Smooth muscle cell (in vitro differentiated cells): ENCODE data around the gene ZNF507. TPM values are rescaled to one million over a fixed set of nuclear protein-coding genes. Genes with fewer than 3 reads are reported as not detected.
A peak's percentile ranks its signal among the peaks of the same experiment; 100 is the strongest.

ENCODE experiments used
- DNase-seq: peaks from one replicate; lab custom pipeline; 2025; ENCODE audit not compliant: unreplicated experiment; lab: John Stamatoyannopoulos, UW
- H2AFZ ChIP-seq: fragments of 200-600 bp; sonication (generic); 2 replicates; pipeline ENCODE4 v1.6.0; 2016; ENCODE audit warnings: antibody characterized with exemption, low read depth, mild to moderate bottlenecking
- H3F3A ChIP-seq: fragments of 200-600 bp; sonication (generic); 2 replicates; pipeline ENCODE4 v1.6.0; 2017; ENCODE audit warnings: antibody characterized with exemption, low read depth
- H3K27ac ChIP-seq: fragments of 200-600 bp; sonication (generic); 2 replicates; pipeline ENCODE4 v1.5.1; 2016; ENCODE audit warnings: low read depth, mild to moderate bottlenecking
- H3K27me3 ChIP-seq: fragments of 200-600 bp; sonication (generic); 2 replicates; pipeline ENCODE4 v1.6.1; 2016; ENCODE audit warnings: low read depth, mild to moderate bottlenecking
- H3K36me3 ChIP-seq: fragments of 200-600 bp; sonication (generic); 2 replicates; pipeline ENCODE4 v1.5.1; 2016; ENCODE audit warnings: low read depth
- H3K4me1 ChIP-seq: fragments of 200-600 bp; sonication (generic); 2 replicates; pipeline ENCODE4 v1.5.1; 2016; ENCODE audit warnings: low read depth
- H3K4me2 ChIP-seq: fragments of 200-600 bp; sonication (generic); 2 replicates; pipeline ENCODE4 v1.6.0; 2016; ENCODE audit warnings: mild to moderate bottlenecking
- H3K4me3 ChIP-seq: fragments of 200-600 bp; sonication (generic); 2 replicates; pipeline ENCODE4 v1.5.1; 2016; ENCODE audit warnings: mild to moderate bottlenecking
- H3K79me2 ChIP-seq: fragments of 200-600 bp; sonication (generic); 2 replicates; pipeline ENCODE4 v1.6.0; 2016; ENCODE audit warnings: low read depth, mild to moderate bottlenecking
- H3K9ac ChIP-seq: fragments of 200-600 bp; sonication (generic); 2 replicates; pipeline ENCODE4 v1.6.0; 2016; ENCODE audit warnings: low read depth
- H3K9me3 ChIP-seq: fragments of 200-600 bp; sonication (generic); replicated peaks from 2 replicates; pipeline ENCODE4 v1.5.1; 2016; ENCODE audit warnings: low read depth
- H4K20me1 ChIP-seq: fragments of 200-600 bp; sonication (generic); 2 replicates; pipeline ENCODE4 v1.6.0; 2016; ENCODE audit warnings: low read depth
- CTCF ChIP-seq: fragments of 200-600 bp; sonication (generic); IDR thresholded peaks from 2 replicates; pipeline ENCODE4 v1.5.1; 2017; ENCODE audit warnings: borderline replicate concordance, mild to moderate bottlenecking, antibody characterized with exemption; ENCODE audit not compliant: insufficient read depth, poor library complexity, severe bottlenecking
- WGBS: methylation state at CpG from one replicate; pipeline ENCODE4 v1.1.7; 2016; ENCODE audit warnings: low lambda C conversion rate; 5-methylcytosine and 5-hydroxymethylcytosine counted together
- polyA plus RNA-seq: library from polyadenylated mRNA; unstranded; fragments of >200 nt; fragmentation: Nextera tagmentation; extraction: Ambion mirVana; gene quantifications from 2 replicates; pipeline ENCODE4 v1.2.1, GENCODE V29; 2016
- total RNA-seq: library from RNA; depleted of rRNA; stranded (reverse); fragments of >200 nt; gene quantifications from 2 replicates; pipeline ENCODE4 v1.2.3, GENCODE V29; 2014

ZNF507 gene
- total and polyA plus RNA-seq, 2 experiments from 2014 or later, result 4.4 to 8.0 TPM

- Histone ChIP-seq H3F3A (no peaks in the 10 kb centered on the region), H3K36me3 (no peaks in the 10 kb centered on the region), H4K20me1 (peaks cover 11% of the 10 kb centered on the region), H3K4me2 (peak overlapping the region; percentile 96), H3K27ac (no peak overlapping the region), H3K9ac (no peak overlapping the region), H3K79me2 (peaks cover 31% of the 10 kb centered on the region), H3K4me3 (peak overlapping the region; percentile 62), H3K4me1 (peaks cover 8% of the 10 kb centered on the region), H3K9me3 (no peaks in the 10 kb centered on the region), H3K27me3 (no peaks in the 10 kb centered on the region), H2AFZ (no peak overlapping the region)
- WGBS, result 90% methylated on average over 3 of the region's 3 CpGs
- no peak for DNase-seq
- no peak for TF ChIP-seq CTCF
Observed at GRCh38 chr19:32346901-32347300, 1.5 kb downstream of the ZNF507 start.

GRCh38 chr19:32347573-32347972 lies 2.2 kb downstream of the ZNF507 start:
- H3K36me3 ChIP-seq, result no peaks in the 10 kb centered on the region
- TF ChIP-seq CTCF, result no peak
- H4K20me1 ChIP-seq, result peaks cover 17% of the 10 kb centered on the region
- no peak for DNase-seq
- H3K4me2 ChIP-seq, result no peak overlapping the region
- peaks cover 31% of the 10 kb centered on the region for H3K79me2 ChIP-seq
- H3K4me1 ChIP-seq, result peaks cover 8% of the 10 kb centered on the region
- H3K4me3 ChIP-seq, result no peak overlapping the region
- H3K27me3 ChIP-seq, result no peaks in the 10 kb centered on the region
- H2AFZ ChIP-seq, result no peak overlapping the region
- no peak overlapping the region for H3K27ac ChIP-seq
- H3F3A ChIP-seq, result no peaks in the 10 kb centered on the region
- H3K9ac ChIP-seq, result no peak overlapping the region
- no peaks in the 10 kb centered on the region for H3K9me3 ChIP-seq

- 100% methylated on average over 1 of the region's 1 CpG for WGBS
- Histone ChIP-seq H3K9me3 (no peaks in the 10 kb centered on the region), H3F3A (no peaks in the 10 kb centered on the region), H3K36me3 (no peaks in the 10 kb centered on the region), H3K4me1 (peaks cover 8% of the 10 kb centered on the region), H3K27me3 (no peaks in the 10 kb centered on the region), H3K4me2 (no peak overlapping the region), H3K4me3 (no peak overlapping the region), H3K27ac (no peak overlapping the region), H4K20me1 (peaks cover 17% of the 10 kb centered on the region), H3K79me2 (peaks cover 31% of the 10 kb centered on the region), H3K9ac (no peak overlapping the region), H2AFZ (no peak overlapping the region)
- TF ChIP-seq CTCF, result no peak
- no peak for DNase-seq
Observed at GRCh38 chr19:32349051-32349450, 3.6 kb downstream of the ZNF507 start.

DNA sequence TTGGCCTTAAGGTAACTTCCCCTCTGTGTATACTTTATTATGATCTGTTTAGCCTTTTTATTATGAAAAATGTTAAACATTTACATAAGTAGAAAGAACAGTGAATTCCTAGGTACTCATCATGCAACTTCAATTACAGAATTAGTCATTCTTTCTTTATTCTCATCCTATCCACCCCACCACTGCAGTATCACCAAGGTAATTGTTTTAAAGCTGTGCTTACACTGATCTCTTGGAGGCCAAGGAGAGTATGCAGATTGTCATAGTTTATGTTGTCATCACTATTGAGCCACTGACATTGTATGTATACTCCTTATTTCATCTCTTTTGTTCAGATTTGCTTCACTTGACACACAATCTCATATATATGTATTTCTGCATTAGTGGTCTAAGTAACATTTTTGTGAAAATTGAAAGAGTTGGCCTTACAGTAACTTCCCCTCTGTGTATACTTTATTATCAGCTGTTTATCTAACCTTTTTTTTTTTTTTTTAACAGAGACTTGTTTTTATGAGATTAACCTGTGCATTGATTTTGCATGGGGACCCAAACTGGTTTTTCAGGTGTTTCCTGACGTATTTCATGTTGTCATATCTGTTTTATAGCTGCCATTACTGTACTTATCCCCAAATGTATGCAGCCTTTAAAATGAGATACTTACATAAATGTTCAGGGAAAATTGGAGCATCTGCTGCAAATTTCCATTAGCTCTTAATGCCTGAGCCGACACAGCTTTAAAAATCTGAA lies 4.5 kb downstream of the ZNF507 start:
- TF ChIP-seq CTCF, result no peak
- Histone ChIP-seq H3K4me3 (peak overlapping the region; percentile 12), H3K4me1 (peaks cover 8% of the 10 kb centered on the region), H4K20me1 (peaks cover 24% of the 10 kb centered on the region), H3K27me3 (no peaks in the 10 kb centered on the region), H3K27ac (no peak overlapping the region), H3K36me3 (peaks cover 3% of the 10 kb centered on the region), H3F3A (no peaks in the 10 kb centered on the region), H2AFZ (no peak overlapping the region), H3K79me2 (peaks cover 31% of the 10 kb centered on the region), H3K4me2 (no peak overlapping the region), H3K9me3 (no peaks in the 10 kb centered on the region), H3K9ac (no peak overlapping the region)
- DNase-seq, result no peak
- WGBS, result 90% methylated on average over 2 of the region's 2 CpGs
